Activated B cell treated with CpG ODN at 0.5 μM for 24 hours (primary cell): ENCODE measurements around the gene SPINK1. TPM values are rescaled to one million over a fixed set of nuclear protein-coding genes. Genes with fewer than 3 reads are reported as not detected.

ENCODE experiments used
- ATAC-seq: fragments of 200-7000 bp; cut with Tn5 transposase; one replicate; pipeline ENCODE4 v1.10.0; 2021; ENCODE audit warnings: low read depth, mild to moderate bottlenecking, moderate library complexity
- CTCF ChIA-PET: fragments of 350-600 bp; sonication (Branson Sonifier 250); formaldehyde crosslinking; loops from one replicate; lab custom pipeline; 2021; ENCODE audit warnings: antibody characterized with exemption; lab: Charles Lee
- POLR2A ChIA-PET: fragments of 350-600 bp; sonication (Branson Sonifier 250); formaldehyde crosslinking; loops from one replicate; lab custom pipeline; 2021; ENCODE audit warnings: antibody characterized with exemption; lab: Charles Lee
- DNase-seq: peaks from one replicate; pipeline ENCODE4 v3.0.0; 2022
- H3K27ac Mint-ChIP-seq: one replicate; pipeline ENCODE4 v1.8.0; 2020; ENCODE audit warnings: mixed read lengths
- H3K27me3 Mint-ChIP-seq: one replicate; pipeline ENCODE4 v1.8.0; 2021; ENCODE audit warnings: mixed read lengths
- H3K36me3 Mint-ChIP-seq: one replicate; pipeline ENCODE4 v1.8.0; 2021; ENCODE audit warnings: low read depth, mixed read lengths
- H3K4me1 Mint-ChIP-seq: one replicate; pipeline ENCODE4 v1.8.0; 2021; ENCODE audit warnings: mixed read lengths
- H3K4me3 Mint-ChIP-seq: one replicate; pipeline ENCODE4 v1.8.0; 2020; ENCODE audit warnings: mild to moderate bottlenecking, mixed read lengths
- H3K9me3 Mint-ChIP-seq: one replicate; pipeline ENCODE4 v1.8.0; 2020; ENCODE audit warnings: mixed read lengths
- CTCF ChIP-seq: fragments of 200-600 bp; IDR thresholded peaks from one replicate; pipeline ENCODE4 v1.8.0; 2022; ENCODE audit warnings: antibody characterized with exemption, mild to moderate bottlenecking
- intact Hi-C: fragments of 100-400 bp; cut with micrococcal nuclease; formaldehyde crosslinking; loops from one replicate; pipeline ENCODE4 v1.15.1; 2024
- total RNA-seq: library from RNA; stranded (reverse); gene quantifications from 2 replicates; pipeline ENCODE4 v1.2.3, GENCODE V29; 2022

The SPINK1 gene
- not detected in 2 replicates for total RNA-seq

GRCh38 chr5:147831465-147831864 is at the start of gene SPINK1:
TSS of gene SPINK1 (minus strand) at chr5:147831671. CDS start at chr5:147831577, 94 bp downstream.
- H3K36me3 Mint-ChIP-seq = no peaks in the 10 kb centered on the region
- no peak for TF ChIP-seq CTCF
- no peaks in the 10 kb centered on the region for H3K9me3 Mint-ChIP-seq
- CTCF ChIA-PET = no interaction called here
- no peak for ATAC-seq
- intact Hi-C loops = no loop called here
- H3K4me3 Mint-ChIP-seq = no peak within 1 kb of the TSS
- peaks cover 9% of the 10 kb centered on the region for H3K27me3 Mint-ChIP-seq
- no peak for DNase-seq
- H3K4me1 Mint-ChIP-seq = no peaks in the 10 kb centered on the region
- POLR2A ChIA-PET = no interaction called here
- no peak within 1 kb of the TSS for H3K27ac Mint-ChIP-seq

GRCh38 chr5:147880487-147880886 is 49.0 kb upstream of the SPINK1 start:
- no peak for TF ChIP-seq CTCF
- no peaks in the 10 kb centered on the region for H3K4me1 Mint-ChIP-seq
- POLR2A ChIA-PET = no interaction called here
- no peak overlapping the region for H3K27ac Mint-ChIP-seq
- H3K9me3 Mint-ChIP-seq = no peaks in the 10 kb centered on the region
- ATAC-seq (no peak), DNase-seq (no peak)
- H3K36me3 Mint-ChIP-seq = no peaks in the 10 kb centered on the region
- intact Hi-C loops = no loop called here
- peaks cover 10% of the 10 kb centered on the region for H3K27me3 Mint-ChIP-seq
- CTCF ChIA-PET = no interaction called here
- H3K4me3 Mint-ChIP-seq = no peak overlapping the region

- H3K27me3 Mint-ChIP-seq = peaks cover 10% of the 10 kb centered on the region
- H3K4me1 Mint-ChIP-seq = no peaks in the 10 kb centered on the region
- CTCF ChIA-PET = no interaction called here
- H3K9me3 Mint-ChIP-seq = no peaks in the 10 kb centered on the region
- POLR2A ChIA-PET = no interaction called here
- H3K36me3 Mint-ChIP-seq = no peaks in the 10 kb centered on the region
- DNase-seq (no peak), ATAC-seq (no peak)
- intact Hi-C loops = no loop called here
- H3K27ac Mint-ChIP-seq = no peak overlapping the region
- TF ChIP-seq CTCF = no peak
- H3K4me3 Mint-ChIP-seq = no peak overlapping the region
Measured at GRCh38 chr5:147879784-147880183, 48.3 kb upstream of the SPINK1 start.

GRCh38 chr5:147878066-147878759 is 46.7 kb upstream of the SPINK1 start, which contains the start of gene SCGB3A2:
TSS of gene SCGB3A2 (plus strand) at chr5:147878711. CDS start at chr5:147878804, 93 bp downstream.
- Mint-ChIP-seq H3K27me3 (peaks cover 7% of the 10 kb centered on the region), H3K4me1 (no peaks in the 10 kb centered on the region), H3K9me3 (no peaks in the 10 kb centered on the region), H3K36me3 (no peaks in the 10 kb centered on the region), H3K4me3 (no peak within 1 kb of the TSS), H3K27ac (no peak within 1 kb of the TSS)
- DNase-seq = no peak
- ATAC-seq = no peak
- intact Hi-C loops = no loop called here
- no peak for TF ChIP-seq CTCF
- ChIA-PET CTCF (interaction anchor here (1.2 kb wide), 1 partner anchor 20 kb away, joined by 3 read pairs; no protein-coding TSS in a partner anchor), POLR2A (no interaction called here)

GRCh38 chr5:147876626-147877025 is 45.2 kb upstream of the SPINK1 start:
- H3K27ac Mint-ChIP-seq = no peak overlapping the region
- H3K9me3 Mint-ChIP-seq = no peaks in the 10 kb centered on the region
- ATAC-seq (no peak), DNase-seq (no peak)
- H3K4me1 Mint-ChIP-seq = no peaks in the 10 kb centered on the region
- POLR2A ChIA-PET = no interaction called here
- intact Hi-C loops = no loop called here
- no peaks in the 10 kb centered on the region for H3K36me3 Mint-ChIP-seq
- no peak for TF ChIP-seq CTCF
- H3K4me3 Mint-ChIP-seq = no peak overlapping the region
- CTCF ChIA-PET = no interaction called here
- peaks cover 7% of the 10 kb centered on the region for H3K27me3 Mint-ChIP-seq
